Stimulated activated CD4-positive, alpha-beta T cell treated with anti-CD3 and anti-CD28 coated beads, Interleukin-4, amount 100 ng/mL, for 1 hour (primary cell): Measurements from ENCODE around the gene EFCAB14.
"Not testable (repeated sequence)": the region's sequence is repeated elsewhere in the genome, so short reads cannot be mapped to it uniquely, and the experiment has no call there.

Experiments
- DNase-seq: peaks from one replicate; pipeline ENCODE4 v3.0.0-alpha.2; 2020

The EFCAB14 gene

DNA sequence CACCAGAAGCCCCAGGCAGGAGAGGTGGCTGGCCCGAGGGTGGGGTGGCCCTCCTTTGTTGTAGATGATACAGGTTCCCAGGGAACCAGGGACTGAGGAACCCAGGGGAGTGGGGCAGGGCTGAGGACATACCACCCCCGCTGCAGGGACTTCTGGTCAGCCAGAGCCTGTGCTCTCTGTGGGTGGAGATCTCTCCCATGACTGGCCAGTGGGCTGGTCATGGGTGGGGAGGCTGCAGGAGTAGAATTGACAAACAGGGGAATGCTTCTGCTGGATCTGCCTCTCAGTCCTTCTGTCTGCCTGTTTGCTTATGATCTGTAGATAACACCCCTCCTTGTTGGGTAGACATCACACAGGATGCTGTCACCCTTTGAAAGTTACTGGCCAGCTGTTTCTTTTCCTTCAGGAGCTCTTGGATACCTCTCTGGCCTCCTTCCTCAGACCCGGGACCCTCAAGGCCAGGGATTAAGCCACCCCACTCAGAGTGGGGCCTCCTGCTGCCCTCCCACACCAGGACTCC is 2.8 kb upstream of the EFCAB14 start:
- DNase-seq: no peak

DNA sequence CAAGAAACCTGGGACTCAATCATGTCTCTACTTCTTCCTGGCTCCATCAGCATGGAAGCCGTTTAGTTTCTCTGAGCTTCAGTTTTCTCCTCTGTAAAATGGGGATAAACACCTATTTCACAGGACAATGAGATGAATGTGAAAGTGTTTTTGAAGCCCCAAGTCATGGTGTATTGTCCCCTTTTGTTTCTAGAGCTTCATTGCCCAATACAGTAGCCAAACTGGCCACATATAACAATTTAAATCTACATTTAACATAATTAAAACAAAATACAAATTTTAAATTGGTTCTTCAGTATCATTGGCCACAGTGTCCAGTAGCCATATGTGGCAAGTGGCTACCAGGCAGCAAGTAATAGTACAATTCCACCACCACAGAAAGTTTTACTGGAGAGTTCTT is 2.3 kb upstream of the EFCAB14 start:
- no peak for DNase-seq

DNA sequence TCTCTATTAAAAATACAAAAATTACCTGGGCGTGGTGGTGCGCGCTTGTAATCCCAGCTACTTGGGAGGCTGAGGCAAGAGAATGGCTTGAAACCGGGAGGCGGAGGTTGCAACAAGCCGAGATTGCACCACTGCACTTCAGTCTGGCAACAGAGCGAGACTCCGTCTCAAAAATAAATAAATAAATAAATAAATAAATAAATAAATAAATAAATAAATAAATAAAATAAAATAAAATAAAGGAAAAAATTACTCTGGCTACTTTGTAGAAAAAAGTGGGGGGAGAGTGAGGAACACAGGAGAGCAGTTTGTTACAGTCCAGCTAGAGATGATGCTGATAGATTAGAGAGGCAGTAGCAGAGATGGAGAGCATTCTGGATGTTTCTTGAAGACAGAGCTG is 1.4 kb upstream of the EFCAB14 start:
- not testable (repeated sequence) for DNase-seq

DNA sequence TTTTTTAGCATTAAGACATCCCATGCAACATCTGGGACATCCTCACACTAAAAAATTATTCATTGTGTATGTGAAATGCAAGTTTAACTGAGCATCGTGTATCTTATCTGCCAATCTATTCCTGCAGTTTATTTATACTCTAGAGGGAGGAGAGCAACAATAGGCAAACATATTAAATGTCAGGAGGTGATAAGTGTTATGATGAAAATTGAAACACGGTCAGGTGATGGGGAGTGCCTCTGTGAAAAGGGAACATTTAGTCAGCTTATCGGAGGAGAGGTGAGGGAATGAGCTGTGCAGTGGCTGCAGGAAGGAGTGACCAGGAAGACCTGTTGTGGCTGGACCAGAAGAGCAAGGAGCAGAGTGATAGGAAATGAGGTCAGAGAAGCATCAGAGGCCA is 775 bp upstream of the EFCAB14 start:
- no peak for DNase-seq

DNA sequence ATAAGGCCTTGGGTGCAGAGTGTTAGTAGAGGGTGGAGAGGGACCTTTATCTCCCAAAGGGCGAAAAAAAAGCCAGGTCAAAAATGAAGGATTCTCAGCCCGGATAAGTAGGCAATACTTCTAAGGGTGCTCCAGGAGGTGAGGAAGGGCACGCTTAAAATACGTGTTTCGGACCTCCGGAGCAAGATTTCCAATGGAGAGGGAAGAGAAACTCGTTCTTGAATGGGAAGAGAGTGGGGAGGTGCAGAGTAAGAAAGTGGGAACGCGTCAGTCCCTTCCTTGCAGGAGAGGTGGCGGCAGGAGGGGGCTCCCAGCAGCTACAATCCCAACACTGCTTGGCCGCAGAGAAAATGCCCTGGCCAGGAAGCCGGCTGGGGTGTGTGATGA is 581 bp downstream of the EFCAB14 start:
- DNase-seq: no peak

DNA sequence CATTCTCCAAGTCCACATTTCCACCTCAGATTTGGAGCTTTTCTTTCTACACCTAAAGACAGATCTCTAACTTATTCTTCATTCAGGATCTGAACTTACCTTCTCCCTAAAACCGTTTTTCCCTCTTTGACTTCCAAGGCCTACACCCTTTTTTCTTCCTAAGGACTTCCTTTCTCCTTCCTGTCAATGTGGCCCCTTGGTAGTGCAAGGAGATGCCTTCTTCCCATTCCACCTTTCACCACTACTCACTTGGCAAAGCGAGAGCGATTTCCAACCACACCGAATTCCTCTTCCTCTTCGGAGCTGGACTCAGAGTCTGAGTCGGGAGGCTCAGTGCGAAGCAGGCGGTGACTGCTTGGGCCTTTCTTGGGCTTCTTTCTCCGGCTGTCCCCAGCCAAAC is 1.3 kb downstream of the EFCAB14 start:
- DNase-seq: no peak

DNA sequence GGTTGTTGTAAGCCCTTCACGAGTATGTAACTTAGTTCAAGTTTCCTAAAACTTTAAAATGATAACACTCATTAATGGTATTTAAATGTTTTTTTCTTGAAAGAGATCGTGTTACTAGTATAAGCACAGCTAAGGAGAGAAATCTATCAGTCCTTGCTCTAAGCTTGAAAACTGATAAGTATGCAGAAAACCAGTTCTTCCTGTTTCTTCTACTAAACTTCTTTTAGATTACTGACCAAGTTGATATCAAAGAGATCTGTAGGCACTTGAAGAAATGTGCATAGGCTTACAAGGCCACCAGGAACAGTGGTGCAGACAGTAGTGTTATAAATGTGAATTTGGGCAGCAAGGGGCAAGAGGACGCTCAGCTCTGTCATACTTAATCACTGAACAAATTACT is 3.9 kb downstream of the EFCAB14 start:
- DNase-seq: no peak

DNA sequence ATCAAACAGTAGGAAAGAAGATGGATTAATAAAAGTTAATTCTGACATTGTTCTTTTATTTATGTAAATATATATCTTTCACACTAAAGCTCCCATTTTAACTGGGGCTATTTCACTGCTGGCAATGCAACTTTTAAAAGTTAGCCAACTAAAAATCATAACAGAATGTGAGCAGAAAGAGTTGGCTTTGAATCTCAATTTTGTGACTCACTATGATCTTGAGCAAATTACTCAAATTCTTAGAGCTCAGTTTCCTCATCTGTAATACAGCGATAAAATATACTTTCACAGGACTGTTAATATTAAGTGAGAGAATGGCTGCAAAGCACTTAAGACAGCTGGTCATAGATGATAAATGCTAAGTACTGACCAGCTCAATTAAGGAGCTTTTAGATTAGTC is 10.8 kb downstream of the EFCAB14 start:
- no peak for DNase-seq

DNA sequence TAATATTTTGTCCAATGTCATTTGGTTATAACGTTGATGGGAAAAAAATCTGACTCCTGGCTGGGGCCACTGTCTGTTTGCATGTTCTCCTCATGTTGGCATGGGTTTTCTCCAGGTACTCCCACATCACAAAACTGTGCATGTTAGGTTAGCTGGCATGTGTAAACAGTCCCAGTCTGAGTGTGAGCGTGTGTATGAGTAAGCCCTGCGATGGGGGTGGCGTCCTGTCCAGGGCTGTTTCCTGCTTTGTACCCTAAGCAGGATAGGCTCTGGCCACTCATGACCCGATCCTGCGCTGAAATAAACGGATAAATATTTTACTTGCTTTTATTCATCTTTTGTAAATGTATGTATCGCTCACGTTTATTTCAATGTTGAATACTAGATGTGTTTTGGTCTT is 13.5 kb downstream of the EFCAB14 start:
- DNase-seq: no peak

DNA sequence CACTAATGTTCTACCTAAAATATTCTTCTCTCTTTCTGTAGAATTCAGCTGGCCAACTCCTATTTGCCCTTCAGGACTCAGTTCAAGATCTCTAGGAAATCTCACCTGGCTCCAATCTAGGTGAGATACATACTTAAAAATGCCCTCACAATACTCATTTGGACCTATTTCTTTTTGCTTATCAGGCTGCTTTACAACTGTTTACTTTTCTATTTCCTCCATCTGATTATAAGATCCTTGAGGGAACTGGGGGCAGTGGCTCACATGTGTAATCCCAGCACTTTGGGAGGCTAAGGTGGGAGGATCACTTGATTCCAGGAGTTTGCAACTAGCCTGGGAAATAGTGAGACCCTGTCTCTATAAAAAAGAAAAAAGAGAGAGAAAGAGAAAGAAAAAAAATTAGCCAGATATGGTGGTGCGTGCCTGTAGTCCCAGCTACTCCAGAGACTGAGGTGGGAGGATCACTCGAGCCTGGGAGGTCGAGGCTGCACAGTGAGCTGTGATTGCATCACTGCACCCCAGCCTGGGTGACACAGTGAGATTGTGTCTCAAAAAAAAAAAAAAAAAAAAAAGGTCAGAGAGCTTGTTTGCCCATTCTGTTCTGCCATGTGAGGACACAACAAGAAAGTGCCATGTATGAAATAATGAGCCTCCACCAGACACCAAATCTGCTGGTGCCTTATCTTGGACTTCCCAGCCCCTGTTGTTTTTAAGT is 14.8 kb downstream of the EFCAB14 start:
- DNase-seq: no peak

DNA sequence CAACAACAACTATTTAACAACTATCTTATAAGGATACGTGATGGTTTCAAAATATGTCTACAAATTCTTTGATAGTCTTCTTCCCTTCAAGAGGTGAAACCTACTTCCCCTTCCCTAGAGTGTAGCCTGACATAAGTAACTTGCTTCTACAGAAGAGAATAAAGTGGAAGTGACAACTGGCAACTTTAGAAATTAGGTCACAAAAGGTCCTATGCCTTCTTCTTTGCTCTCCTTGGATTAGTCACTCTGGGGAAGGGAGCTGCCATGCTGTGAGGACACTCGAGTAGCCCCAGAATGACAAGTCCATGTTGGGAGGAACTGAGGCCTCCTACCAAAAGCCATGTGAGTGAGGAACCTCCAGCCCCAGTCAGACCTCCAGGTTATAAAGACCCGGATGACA is 19.2 kb downstream of the EFCAB14 start:
- DNase-seq: no peak

DNA sequence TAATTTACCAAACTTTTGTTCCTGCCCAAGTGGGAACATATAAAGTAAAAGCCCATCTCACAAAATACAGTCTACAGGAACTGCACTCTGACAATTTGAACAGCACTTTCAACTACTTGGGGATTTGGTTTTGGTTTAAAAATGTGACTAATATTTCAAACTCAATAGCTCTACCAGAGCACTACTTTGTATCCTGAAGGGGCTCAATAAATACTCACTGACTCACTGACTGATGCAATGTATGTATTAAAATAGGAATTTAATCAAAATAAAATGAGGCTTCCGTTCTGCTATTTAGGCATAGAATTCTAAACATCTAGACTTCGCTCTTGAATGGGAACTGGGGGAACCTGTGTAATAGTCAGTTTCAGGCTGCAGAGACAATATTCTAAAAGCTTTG is 21.9 kb downstream of the EFCAB14 start:
- no peak for DNase-seq

DNA sequence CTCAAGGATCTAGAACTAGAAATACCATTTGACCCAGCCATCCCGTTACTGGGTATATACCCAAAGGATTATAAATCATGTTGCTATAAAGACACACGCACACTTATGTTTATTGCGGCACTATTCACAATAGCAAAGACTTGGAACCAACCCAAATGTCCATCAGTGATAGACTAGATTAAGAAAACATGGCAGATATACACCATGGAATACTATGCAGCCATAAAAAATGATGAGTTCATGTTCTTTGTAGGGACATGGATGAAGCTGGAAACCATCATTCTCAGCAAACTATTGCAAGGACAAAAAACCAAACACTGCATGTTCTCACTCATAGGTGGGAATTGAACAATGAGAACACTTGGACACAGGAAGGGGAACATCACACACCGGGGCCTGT is 24.2 kb downstream of the EFCAB14 start:
- DNase-seq: not testable (repeated sequence)

DNA sequence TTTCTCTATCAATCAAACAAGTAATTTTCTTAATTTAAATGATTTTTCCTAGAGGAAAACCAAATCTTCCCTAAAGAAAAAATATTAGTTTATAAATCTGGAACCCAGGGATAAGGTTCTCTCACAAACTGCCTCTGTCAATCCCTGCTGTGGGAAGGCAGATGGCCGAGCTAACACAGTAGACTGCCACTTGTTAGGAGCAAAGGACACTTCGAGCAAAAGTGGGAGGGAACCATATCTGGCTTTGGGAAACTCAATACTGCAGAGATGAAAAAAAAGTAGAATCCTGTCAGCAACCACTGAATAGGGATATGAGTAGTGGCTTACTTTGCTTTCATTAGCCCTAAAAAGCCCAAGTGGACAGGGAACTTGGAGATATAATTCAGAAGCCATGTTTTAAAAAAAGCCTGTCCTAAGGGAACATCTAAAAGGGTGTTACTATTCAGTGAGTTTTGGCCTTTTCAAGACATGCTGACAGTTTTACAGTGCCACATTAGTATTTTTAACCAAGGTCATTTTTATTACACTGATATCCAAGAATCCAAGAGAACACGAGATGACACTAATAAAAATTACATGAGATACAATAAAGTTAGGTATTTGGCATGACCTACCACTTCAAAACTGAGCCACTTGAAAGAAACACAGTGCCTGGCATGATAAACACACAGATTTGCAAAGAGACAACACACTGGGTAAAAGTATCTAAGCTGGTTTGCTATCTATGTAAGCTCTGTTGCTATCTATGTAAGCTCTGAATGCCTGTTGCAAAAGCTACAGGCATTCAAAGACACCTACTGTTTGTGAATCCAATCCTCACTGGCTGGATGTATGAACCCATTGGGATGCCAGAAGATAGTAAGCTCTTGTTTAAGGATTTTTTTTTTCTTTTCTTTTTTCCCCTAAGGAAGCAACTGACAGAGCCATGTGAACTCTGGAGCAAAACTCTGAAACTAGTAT is 25.8 kb downstream of the EFCAB14 start:
- DNase-seq: no peak

DNA sequence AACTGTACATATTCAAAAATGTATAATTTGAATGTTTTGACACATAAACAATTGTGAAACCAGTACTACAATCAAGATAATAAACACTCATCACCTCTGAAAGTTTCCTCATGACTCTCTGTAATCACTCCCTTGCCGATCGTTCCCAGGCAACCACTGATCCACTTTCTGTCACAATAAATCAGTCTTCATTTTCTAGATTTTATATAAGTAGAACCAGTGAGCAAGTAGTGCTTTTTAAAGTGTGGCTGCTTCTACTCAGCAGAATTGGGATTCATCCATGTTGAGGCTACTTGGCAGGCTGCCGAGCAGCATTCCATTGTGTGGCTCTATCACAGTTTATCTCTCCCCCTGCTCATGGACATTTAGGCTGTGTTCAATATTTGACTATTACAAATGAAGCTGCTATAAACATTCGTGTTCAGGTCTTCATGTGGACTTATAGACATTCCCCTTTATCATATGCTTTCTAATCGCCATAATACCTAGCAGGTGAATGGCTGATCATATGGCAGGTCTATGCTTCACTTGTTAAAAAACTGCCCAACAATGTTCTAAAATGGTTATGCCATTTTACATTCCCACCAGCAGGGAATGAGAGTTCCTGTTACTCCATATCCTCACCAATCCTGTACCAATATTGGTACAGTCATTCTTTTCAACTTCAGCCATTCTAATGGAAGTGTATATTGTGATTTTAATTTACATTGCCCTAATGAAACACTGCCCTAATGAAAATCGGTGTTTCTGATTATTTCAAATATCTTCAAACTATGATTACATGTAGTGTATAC is 26.7 kb downstream of the EFCAB14 start:
- DNase-seq: no peak

DNA sequence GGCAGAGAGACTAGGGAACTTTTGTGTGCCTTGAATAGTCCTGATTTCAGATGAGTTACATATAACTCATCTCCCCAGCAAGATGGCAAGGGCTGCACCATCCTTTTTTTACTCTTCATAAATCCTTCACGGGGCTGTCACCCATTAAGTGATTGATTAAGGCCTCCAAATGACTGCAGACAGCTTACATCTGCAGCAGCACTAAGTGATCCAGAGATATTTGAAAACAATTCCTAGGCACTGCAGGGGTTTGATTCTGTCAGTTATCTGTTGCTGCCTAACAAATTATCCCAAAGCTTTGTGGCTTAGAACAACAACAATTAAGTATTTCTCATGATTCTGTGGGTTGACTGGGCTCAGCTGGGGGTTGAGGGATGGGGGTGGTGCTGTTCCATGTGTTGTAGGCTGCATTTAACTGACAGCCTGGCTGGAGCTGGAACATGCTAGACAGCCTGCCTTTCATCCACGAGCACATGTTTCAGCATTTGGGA is 27.9 kb downstream of the EFCAB14 start:
- DNase-seq: no peak

DNA sequence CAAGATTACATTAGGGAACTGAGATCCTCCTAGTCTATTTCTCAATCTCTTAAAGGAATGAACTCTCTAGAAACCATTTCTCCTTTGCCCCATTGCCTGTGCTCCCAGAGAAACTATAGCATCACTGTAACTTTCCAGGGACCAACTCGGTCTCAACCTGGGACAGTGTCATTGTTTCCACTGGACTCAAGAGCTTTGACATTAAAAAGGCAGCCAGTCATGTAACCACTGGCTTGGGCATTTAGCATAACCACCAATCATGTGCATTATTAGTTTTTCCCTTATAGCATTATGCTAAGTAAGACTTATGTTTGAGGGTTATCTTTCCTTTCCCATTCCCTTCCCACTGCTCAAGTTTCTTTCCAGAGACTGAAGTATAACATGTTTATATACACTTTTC is 29.0 kb downstream of the EFCAB14 start:
- no peak for DNase-seq

DNA sequence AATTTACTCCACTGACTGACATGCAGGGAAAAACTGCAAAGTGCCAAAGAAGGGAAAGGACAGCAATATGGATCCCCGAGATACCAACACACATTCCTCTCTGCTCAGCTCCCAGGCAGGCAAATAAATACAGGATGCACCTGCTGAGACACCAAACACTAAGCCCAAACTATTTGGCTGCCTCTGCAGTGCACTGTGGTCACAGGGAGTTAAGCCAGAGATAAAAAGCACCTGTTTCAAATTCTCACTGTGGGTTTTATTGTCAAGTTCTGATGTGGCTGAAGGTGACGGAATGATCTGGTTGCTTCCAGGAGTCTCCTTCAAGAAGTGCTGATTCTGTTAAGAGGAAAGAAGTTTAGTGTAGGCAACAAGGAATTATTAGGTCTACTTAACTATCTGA is 29.6 kb downstream of the EFCAB14 start:
- DNase-seq: no peak

DNA sequence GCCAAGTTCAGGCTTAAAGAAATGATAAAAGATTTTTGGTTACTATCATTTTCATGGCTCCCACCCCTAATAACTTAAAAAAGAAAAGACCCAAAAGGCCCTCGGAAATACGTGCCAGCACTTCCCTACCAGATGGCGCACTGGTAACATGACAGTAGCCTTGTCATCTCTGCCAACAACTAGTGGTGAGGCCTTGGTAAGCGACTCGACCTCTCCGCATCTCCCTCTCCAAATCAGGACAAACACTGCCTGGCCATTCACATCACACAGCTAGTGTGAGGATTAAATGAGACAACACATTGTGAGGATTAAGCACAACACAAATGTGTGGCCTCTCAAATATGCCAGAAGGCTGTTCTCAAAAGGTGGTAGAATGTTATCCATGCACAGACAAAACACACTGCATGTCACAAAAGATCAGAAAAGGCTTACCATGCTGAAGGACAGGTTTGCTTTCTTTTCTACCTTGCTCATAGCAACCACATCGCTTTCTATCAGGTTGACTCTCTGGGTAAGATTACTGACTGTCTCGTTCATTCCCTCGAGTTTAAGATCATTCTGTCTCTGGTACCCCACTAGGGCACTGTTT is 30.9 kb downstream of the EFCAB14 start:
- no peak for DNase-seq

DNA sequence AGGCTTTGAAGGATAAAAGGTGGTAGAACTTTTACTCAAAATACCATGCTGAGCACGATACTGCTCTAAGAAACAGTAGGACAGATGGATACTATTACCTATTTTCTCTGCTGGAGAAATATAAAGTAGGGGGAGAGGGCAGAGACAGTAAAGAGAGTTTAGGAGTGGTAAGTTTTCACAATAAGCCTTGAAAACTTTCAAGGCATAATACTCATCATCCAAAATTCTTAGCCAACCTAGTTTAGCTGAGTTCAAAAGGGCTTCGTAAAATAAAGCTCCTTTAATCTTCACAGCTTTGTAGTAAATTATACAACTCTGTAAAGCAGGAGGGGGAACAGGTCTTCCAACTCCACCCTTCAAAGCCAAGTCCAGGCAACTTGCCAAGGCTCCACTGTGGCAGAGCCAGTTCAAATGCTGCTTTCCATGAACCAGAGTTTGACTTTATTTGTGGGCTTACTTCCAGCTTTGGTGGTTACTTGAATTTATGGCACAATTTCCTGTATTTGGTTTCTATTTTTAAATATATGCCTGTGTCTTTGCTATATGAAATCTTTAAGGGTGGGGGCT is 31.7 kb downstream of the EFCAB14 start:
- DNase-seq: no peak

DNA sequence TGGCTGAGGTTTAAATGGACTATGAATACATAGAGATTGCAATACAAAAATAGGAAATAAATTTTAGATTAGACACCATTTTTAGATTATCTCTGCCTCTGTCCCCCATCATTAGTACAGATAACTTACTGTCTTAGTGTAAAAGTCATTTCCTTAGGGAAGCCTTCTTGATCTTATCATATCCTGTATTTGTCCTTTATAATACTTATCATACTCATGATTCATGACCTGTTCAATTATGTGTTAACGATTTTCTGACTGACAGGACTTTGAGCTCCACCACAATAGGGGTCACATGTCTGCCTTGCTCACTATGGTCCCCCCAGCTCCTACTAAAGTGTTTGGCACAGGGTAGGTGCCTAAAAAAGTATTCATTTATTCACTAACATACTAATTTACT is 32.7 kb downstream of the EFCAB14 start:
- DNase-seq: no peak

DNA sequence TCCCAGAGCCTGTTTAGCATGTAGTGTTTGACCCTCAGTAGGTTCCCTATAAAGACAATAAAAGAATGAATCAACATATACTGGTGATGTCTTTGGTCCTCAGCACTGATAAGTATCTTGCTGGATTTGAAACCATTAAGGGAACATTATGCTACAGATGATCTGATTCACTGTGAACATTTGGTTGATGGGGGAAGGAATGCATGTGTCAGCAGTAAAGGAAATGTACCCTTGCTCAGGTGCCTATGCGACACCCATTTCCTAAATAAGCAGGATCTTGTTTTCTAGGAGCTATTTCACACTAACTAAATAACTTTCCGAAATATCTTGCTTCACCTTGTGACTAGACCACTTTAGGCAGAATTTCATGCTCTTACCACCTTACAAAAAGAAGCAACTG is 34.2 kb downstream of the EFCAB14 start:
- no peak for DNase-seq
